ENCODE data around the gene KIF3C.

The KIF3C gene

DNA sequence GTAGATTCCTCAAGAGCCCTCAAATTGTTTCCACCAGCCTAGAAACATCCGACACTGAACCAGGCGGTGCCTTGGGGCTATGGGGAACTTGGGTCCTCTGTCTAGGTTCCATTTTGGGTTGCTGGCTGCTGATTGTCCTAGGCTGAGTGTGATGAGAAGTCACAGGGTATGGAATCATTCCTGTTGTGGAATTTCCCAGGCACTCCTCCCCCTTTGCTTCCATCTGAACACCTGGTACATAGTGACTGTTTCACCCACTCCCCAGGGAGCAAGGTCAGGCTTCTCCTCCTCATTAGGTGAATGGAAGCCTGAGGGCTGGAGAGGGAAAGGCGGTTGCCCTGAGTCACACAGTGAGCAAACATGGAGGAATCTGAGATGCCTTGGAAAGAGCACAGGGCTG, 4.5 kb downstream of the KIF3C start:
- in situ Hi-C loops (cut with HindIII; ENCODE audit: low pct_ligation_motif_present, low sequenced_read_pairs): loop anchor here (25.0 kb wide), 1 partner anchor 160 kb away; no protein-coding TSS in a partner anchor
- no peaks in the 10 kb centered on the region for H3K27me3 ChIP-seq (replicated peaks)
- H3K27ac ChIP-seq: no peak overlapping the region
- TF ChIP-seq, protein P1, sequence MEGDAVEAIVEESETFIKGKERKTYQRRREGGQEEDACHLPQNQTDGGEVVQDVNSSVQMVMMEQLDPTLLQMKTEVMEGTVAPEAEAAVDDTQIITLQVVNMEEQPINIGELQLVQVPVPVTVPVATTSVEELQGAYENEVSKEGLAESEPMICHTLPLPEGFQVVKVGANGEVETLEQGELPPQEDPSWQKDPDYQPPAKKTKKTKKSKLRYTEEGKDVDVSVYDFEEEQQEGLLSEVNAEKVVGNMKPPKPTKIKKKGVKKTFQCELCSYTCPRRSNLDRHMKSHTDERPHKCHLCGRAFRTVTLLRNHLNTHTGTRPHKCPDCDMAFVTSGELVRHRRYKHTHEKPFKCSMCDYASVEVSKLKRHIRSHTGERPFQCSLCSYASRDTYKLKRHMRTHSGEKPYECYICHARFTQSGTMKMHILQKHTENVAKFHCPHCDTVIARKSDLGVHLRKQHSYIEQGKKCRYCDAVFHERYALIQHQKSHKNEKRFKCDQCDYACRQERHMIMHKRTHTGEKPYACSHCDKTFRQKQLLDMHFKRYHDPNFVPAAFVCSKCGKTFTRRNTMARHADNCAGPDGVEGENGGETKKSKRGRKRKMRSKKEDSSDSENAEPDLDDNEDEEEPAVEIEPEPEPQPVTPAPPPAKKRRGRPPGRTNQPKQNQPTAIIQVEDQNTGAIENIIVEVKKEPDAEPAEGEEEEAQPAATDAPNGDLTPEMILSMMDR (IDR thresholded peaks at IDR 0.05; ENCODE audit: low read depth, low read length, missing control alignments): no peak
- H3K36me3 ChIP-seq (replicated peaks): peaks cover 2% of the 10 kb centered on the region
- no peak overlapping the region for H3K4me3 ChIP-seq (ENCODE audit: low read depth, low read length)
- DNase-seq: peak; percentile 18

DNA sequence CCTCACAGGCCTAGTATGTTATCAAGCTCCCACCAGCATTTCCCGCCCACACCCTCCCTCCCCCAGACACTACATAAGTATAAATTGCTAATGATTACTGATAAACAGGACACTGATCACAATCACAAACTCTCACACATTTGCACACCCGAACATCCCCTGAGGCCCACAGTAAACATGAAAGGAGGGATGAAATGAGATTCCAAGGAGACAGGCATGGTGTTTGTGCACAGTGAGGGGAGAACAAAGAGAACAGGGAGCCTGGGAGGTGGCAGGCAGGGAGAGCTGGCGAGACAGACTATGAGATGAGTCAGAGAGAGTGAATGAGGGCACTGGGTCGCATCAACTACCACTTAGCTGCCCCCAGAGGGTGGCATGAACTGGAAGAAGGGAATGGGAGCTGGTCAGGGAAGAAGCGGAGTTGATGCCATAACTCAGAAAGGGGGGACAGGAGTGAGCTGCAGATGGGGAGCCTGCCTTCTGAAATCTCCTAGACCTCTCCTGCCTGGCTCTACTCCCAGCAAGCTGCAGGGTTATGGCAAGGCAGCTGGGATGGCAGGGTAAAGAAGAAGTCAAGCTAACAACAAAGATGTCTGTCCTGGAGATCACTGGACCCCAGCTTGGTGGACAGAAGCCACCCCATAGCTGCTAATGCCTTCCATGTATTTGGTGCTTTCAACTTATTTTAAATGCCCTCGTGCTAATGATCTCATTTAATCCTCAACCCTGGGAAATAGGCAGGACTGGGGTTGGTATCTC, 5.1 kb downstream of the KIF3C start:
- Histone ChIP-seq H3K36me3 (replicated peaks) (peaks cover 4% of the 10 kb centered on the region), H3K27ac (no peak overlapping the region), H3K27me3 (replicated peaks) (no peaks in the 10 kb centered on the region), H3K4me3 (ENCODE audit: low read depth, low read length) (no peak overlapping the region)
- no peak for DNase-seq
- in situ Hi-C loops (cut with HindIII; ENCODE audit: low pct_ligation_motif_present, low sequenced_read_pairs): loop anchor here (25.0 kb wide), 1 partner anchor 160 kb away; no protein-coding TSS in a partner anchor
- TF ChIP-seq, protein P1 (IDR thresholded peaks at IDR 0.05; ENCODE audit: low read depth, low read length, missing control alignments): no peak

DNA sequence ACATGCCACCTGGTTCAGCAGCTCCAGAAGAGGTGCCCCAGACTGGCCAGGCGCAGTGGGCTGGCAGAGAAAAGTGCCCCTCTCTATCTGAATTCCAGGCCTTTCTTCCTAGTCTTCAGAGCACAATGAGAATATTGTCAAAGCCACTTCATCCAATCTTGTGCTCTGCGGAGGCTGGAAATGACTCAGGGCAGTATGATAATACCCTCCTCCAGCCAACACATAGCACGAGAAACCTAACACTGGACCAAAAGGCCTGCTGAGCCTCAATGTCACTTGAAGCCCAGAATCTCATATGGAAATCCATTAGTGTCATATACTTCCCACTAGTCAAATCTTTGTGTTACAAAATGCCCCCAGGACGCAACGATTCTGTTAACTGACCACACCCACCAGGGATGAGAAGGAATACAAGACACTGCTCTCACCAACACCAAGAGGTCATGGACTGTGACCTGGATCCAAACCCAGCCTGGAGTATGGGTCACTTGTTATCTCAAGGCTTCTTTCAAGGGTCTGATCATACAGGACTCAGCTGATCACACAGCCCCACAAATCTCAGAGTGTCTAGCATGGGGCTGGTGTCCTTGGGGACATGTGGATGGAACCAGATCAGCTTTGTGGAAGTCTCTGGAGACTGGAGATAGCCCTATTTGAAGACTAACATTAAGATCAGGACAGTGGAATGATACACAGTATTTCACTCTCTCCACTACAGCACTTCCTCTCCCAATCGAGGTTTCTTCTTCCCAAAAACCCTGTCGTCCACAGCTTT, 10.1 kb downstream of the KIF3C start:
- in situ Hi-C loops (cut with HindIII; ENCODE audit: low pct_ligation_motif_present, low sequenced_read_pairs): no loop called here
- TF ChIP-seq, protein P1 (IDR thresholded peaks at IDR 0.05; ENCODE audit: low read depth, low read length, missing control alignments): no peak
- DNase-seq: peak; percentile 64
- Histone ChIP-seq H3K27me3 (replicated peaks) (no peaks in the 10 kb centered on the region), H3K4me3 (ENCODE audit: low read depth, low read length) (no peak overlapping the region), H3K36me3 (replicated peaks) (peaks cover 4% of the 10 kb centered on the region), H3K27ac (no peak overlapping the region)

DNA sequence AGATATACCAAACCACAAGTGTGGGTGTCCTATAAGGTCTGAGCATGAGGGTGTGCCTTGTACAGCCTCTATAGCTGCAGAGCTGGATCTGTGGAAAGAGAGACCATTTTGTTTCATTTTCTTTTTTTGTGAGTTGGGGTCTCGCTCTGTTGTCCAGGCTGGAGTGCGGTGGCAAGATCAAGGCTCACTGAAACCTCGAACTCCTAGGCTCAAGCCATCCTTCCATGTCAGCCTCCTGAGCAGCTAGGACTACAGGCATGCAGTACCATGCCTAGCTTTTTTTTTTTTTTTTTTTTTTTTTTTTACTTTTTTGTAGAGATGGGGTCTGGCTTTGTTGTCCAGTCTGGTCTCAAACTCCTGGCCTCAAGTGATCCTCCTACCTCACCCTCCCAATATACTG, 10.7 kb downstream of the KIF3C start:
- TF ChIP-seq, protein P1 (IDR thresholded peaks at IDR 0.05; ENCODE audit: low read depth, low read length, missing control alignments): no peak
- peaks cover 6% of the 10 kb centered on the region for H3K36me3 ChIP-seq (replicated peaks)
- in situ Hi-C loops (cut with HindIII; ENCODE audit: low pct_ligation_motif_present, low sequenced_read_pairs): no loop called here
- no peak for DNase-seq
- no peak overlapping the region for H3K27ac ChIP-seq
- no peak overlapping the region for H3K4me3 ChIP-seq (ENCODE audit: low read depth, low read length)
- no peaks in the 10 kb centered on the region for H3K27me3 ChIP-seq (replicated peaks)

DNA sequence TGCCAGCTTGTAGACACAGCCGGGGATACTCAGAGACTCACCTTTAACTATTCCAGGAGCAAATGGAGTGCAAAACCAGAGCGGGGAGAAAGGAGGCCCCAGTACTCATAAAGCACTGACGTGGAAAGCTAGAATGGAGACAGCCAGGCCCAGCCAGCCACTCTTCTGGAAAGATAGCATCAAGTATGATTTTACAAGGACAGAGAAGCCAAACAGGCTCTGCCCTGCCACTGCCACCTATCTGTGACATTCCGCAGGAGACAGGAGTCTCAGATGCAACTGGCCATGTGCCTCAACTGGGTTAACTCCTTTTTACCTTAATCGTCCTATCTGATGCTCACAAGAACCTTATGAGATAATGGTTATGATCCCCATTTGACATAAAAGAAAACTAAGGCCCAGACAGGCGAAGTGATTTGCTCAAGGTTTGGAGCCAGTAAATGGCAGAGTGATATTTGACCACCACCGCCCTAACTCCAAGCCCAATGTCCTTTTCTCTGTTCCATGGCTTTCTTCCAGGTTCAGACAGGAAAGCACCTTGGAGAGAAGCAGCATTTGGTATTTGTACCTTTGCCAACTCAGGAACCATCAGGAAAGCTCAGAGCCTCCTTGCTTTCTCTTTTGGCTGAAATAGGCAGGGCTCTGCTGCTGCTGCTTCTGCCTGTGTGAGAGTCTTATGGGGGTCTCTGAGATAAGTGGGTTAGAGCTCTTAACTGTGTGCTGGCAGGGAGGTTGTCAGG, 15.6 kb downstream of the KIF3C start:
- no peak for DNase-seq
- H3K27me3 ChIP-seq (replicated peaks): no peaks in the 10 kb centered on the region
- H3K36me3 ChIP-seq (replicated peaks): peaks cover 2% of the 10 kb centered on the region
- TF ChIP-seq, protein P1 (IDR thresholded peaks at IDR 0.05; ENCODE audit: low read depth, low read length, missing control alignments): no peak
- no peak overlapping the region for H3K27ac ChIP-seq
- H3K4me3 ChIP-seq (ENCODE audit: low read depth, low read length): no peak overlapping the region
- in situ Hi-C loops (cut with HindIII; ENCODE audit: low pct_ligation_motif_present, low sequenced_read_pairs): no loop called here

Data from brain microvascular endothelial cell (primary cell).